Psoas muscle (tissue), 8 donors: ENCODE measurements around the gene MYF5. TPM values are rescaled to one million over a fixed set of nuclear protein-coding genes. Genes with fewer than 3 reads are reported as not detected.
A peak's percentile ranks its signal among the peaks of the same experiment; 100 is the strongest.

ENCODE experiments used
- ATAC-seq, 4 donors: fragments of 200-7000 bp; cut with Tn5 transposase; one replicate each; pipeline ENCODE4 v1.9.1; 2020; ENCODE audit warnings: moderate library complexity in 3 of 4, mild to moderate bottlenecking in 2 of 4
- DNase-seq, 2 donors: peaks; one replicate each; pipeline ENCODE4 v3.0.0-alpha.2; 2020
- H3K27ac ChIP-seq: fragments of 200-600 bp; one replicate; pipeline ENCODE4 v1.8.0; 2022
- H3K27me3 ChIP-seq, 3 donors: fragments of 200-600 bp in 1 of 3; one replicate each; pipeline versions ENCODE4 v1.6.1 to v1.8.0; 2013 to 2022; ENCODE audit warnings: low read length in 2 of 3, mild to moderate bottlenecking in 2 of 3, moderate library complexity in 1 of 3; ENCODE audit not compliant: insufficient read depth in 3 of 3
- H3K36me3 ChIP-seq, 2 donors: fragments of 200-600 bp in 1 of 2; one replicate each; pipeline versions ENCODE4 v1.6.1 to v1.8.0; 2013 to 2022; ENCODE audit warnings: low read depth in 1 of 2, mild to moderate bottlenecking in 1 of 2, moderate library complexity in 1 of 2; ENCODE audit not compliant: insufficient read depth in 1 of 2
- H3K4me1 ChIP-seq: fragments of 200-600 bp; one replicate; pipeline ENCODE4 v1.8.0; 2022
- H3K4me3 ChIP-seq: fragments of 200-600 bp; one replicate; pipeline ENCODE4 v1.8.0; 2022; ENCODE audit warnings: mild to moderate bottlenecking
- H3K9me3 ChIP-seq: fragments of 200-600 bp; one replicate; pipeline ENCODE4 v1.8.0; 2022
- WGBS, 3 donors: extraction: QIAGEN DNeasy Blood & Tissue Kit; methylation state at CpG; one replicate each; pipeline versions ENCODE4 v1.1.6 to v1.1.7; 2013; 5-methylcytosine and 5-hydroxymethylcytosine counted together
- intact Hi-C, 2 donors: fragments of 100-400 bp; cut with DNase I; formaldehyde crosslinking; loops; one replicate each; pipeline versions ENCODE4 v1.11.0 to v1.14.2; 2022
- polyA plus RNA-seq, 3 donors: library from polyadenylated mRNA; stranded (reverse); fragments of 200-250 nt; gene quantifications; one replicate each; pipeline ENCODE4 v1.2.3, GENCODE V29; 2013
- total RNA-seq, 4 donors: library from RNA; stranded (reverse); fragmentation: NEBNext Ultra II Directional in 2 of 4; extraction: Animal tissue kit (Norgen Biotek cat#: 25700) in 2 of 4; gene quantifications; one replicate each; pipeline versions ENCODE4 v1.2.1 to v1.2.4, GENCODE V29; 2021 to 2023
- TF ChIP-seq, protein P1 (sequence below): fragments of 200-600 bp; IDR thresholded peaks from one replicate; pipeline ENCODE4 v1.8.0; 2022; ENCODE audit warnings: antibody characterized with exemption
- donor health status: healthy with polysubstance abuse.
- donor health status: DM: no; HTN: no; CAD: no; lungs with moderate emphysema.
- donor health status: Bipolar disorder and iron deficiency.
- donor health status: healthy.
- donor health status: DM: yes; HTN: yes; CAD: no.
- donor health status: DM: no; HTN: no; CAD: no.
- donor health status: DM: no; HTN: no; CAD: no.
- donor health status: DM: yes; HTN: yes; CAD: no.

Gene MYF5
- total and polyA plus RNA-seq, 7 donors: 1.3 to 4.7 (median 3.0) TPM

DNA sequence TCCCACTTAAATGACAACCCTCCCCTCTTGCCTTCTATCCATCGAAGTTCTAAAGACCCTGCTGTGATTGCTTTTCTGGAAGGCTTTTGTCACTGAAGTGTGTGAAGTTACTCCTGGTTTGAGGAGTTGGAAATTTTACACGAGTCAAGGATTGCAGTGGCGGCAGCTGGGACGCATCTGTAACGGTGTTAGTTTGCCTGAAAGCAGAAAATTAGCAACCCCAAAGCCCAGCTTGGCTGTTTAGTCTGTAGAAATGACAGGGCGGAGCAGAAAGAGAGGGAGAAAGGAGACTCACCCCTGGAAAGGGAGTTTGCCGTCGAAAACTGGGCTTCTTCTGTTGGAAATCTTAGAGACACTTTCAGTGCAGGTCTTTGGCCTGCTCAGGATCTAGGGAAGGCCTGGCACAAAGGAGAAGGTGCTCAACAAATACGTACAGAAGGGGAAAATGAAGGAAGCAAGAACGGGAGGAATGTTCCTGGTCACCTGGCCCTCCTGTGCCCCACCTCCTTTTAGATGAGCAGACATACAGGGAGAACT is 931 bp upstream of the MYF5 start:
- Histone ChIP-seq H3K4me3 (peak overlapping the region; percentile 2), H3K36me3 (no peaks in the 10 kb centered on the region), H3K27me3 (no peaks in the 10 kb centered on the region), H3K9me3 (no peaks in the 10 kb centered on the region), H3K27ac (no peak overlapping the region), H3K4me1 (peaks cover 15% of the 10 kb centered on the region)
- intact Hi-C loops: loop anchor here (2.0 to 5.0 kb wide), 3 partner anchors 37 to 243 kb away; no protein-coding TSS in a partner anchor
- ATAC-seq (no peak), DNase-seq (no peak)
- TF ChIP-seq, protein P1, sequence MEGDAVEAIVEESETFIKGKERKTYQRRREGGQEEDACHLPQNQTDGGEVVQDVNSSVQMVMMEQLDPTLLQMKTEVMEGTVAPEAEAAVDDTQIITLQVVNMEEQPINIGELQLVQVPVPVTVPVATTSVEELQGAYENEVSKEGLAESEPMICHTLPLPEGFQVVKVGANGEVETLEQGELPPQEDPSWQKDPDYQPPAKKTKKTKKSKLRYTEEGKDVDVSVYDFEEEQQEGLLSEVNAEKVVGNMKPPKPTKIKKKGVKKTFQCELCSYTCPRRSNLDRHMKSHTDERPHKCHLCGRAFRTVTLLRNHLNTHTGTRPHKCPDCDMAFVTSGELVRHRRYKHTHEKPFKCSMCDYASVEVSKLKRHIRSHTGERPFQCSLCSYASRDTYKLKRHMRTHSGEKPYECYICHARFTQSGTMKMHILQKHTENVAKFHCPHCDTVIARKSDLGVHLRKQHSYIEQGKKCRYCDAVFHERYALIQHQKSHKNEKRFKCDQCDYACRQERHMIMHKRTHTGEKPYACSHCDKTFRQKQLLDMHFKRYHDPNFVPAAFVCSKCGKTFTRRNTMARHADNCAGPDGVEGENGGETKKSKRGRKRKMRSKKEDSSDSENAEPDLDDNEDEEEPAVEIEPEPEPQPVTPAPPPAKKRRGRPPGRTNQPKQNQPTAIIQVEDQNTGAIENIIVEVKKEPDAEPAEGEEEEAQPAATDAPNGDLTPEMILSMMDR: no peak
- WGBS, 3 donors: 53 to 70% (median 54%) methylated on average over 10 of the region's 10 CpGs

DNA sequence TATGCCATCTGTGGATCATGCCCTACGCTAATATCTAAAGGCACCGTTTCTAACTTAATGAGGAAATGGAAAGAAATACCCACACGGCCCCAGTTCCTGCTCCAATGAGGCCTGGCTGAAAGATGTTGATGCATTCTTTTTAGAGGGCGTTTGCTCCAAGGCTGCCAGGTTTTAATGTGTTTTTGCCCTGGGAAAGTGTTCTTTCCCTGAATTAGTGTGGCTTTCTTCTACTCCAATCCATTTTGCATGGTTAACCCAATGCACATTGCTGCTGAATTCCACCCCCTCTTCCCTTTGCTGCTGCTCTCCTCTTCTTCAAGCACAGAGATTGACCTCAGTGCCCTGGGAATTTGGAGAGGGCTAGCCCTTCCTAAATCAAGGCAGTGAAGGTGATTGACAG is 1.1 kb downstream of the MYF5 start:
- DNase-seq (no peak), ATAC-seq (no peak)
- no peaks in the 10 kb centered on the region for H3K9me3 ChIP-seq
- H3K36me3 ChIP-seq: no peaks in the 10 kb centered on the region
- H3K4me3 ChIP-seq: peak overlapping the region; percentile 26
- no peaks in the 10 kb centered on the region for H3K27me3 ChIP-seq
- intact Hi-C loops: loop anchor here in 1 of 2 donors (5.0 kb wide), 2 partner anchors 34 to 246 kb away; no protein-coding TSS in a partner anchor
- WGBS, 3 donors: 59 to 61% (median 60%) methylated on average over 4 of the region's 4 CpGs
- no peak overlapping the region for H3K27ac ChIP-seq
- peaks cover 8% of the 10 kb centered on the region for H3K4me1 ChIP-seq
- TF ChIP-seq, protein P1: no peak

DNA sequence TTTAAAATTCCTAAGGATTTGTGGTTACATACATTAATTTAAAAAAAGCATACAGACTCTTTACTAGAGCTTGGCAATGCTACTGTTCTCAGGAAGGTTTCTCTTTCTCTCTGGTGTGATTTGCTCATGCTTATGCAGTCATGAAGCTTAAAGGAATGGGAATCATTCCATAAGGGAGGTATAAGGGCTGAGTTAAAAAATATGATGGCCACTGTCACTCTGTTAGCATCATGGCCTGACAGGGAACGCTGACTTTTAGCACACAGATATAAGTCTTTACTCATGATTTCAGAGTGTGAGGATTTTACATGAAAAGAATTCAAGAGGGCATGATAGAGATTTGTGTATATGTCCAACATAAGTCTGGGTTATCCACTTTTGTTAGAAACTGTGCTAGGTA is 3.8 kb downstream of the MYF5 start:
- intact Hi-C loops: no loop called here
- Histone ChIP-seq H3K36me3 (no peaks in the 10 kb centered on the region), H3K4me1 (no peaks in the 10 kb centered on the region), H3K27me3 (no peaks in the 10 kb centered on the region), H3K9me3 (no peaks in the 10 kb centered on the region), H3K27ac (no peak overlapping the region), H3K4me3 (no peak overlapping the region)
- DNase-seq: no peak
- TF ChIP-seq, protein P1: no peak
- 57 to 76% (median 59%) methylated on average over 1 of the region's 1 CpG for WGBS, 3 donors
- ATAC-seq: no peak

DNA sequence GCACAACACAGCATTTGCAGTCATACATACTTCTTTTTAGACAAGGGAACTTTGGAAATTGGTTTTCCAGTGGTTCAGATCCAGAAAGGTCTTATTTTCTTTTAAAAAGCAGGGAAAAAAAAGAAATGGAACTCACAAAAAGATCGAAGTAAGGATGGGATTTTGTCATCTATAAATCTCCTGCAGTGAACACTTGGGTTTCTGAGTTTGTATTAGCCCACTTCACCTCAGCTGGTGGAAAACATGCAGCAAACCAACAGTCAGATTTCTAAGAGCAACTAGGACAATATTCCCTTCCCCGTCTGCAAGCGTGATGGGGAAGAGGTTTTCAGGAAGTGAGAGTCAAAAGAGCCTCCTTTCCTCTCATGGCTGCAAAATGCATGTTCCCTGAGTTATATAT is 4.6 kb downstream of the MYF5 start:
- no peak for ATAC-seq
- no peak for DNase-seq
- TF ChIP-seq, protein P1: no peak
- no peaks in the 10 kb centered on the region for H3K36me3 ChIP-seq
- no peaks in the 10 kb centered on the region for H3K9me3 ChIP-seq
- no peak overlapping the region for H3K4me3 ChIP-seq
- 47 to 71% (median 53%) methylated on average over 3 of the region's 3 CpGs for WGBS, 3 donors
- H3K4me1 ChIP-seq: no peaks in the 10 kb centered on the region
- no peaks in the 10 kb centered on the region for H3K27me3 ChIP-seq
- intact Hi-C loops: no loop called here
- H3K27ac ChIP-seq: no peak overlapping the region
